ENCODE data around the gene OR52N1. TPM values are rescaled to one million over a fixed set of nuclear protein-coding genes. Genes with fewer than 3 reads are reported as not detected.

The OR52N1 gene
- total and polyA plus RNA-seq, 9 of the 15 experiments (the other 6 are each of a cell fraction or from before 2014, with no cell fraction given) = not detected

GRCh38 chr11:5815534-5815933 lies 24.5 kb upstream of the OR52N1 start (continued):
- no peak for TF ChIP-seq BCLAF1 (IDR thresholded peaks at IDR 0.05; ENCODE audit: borderline replicate concordance in 1 of 2, control insufficient read depth in 1 of 2, low read depth in 2 of 2, low read length in 1 of 2)
- TF ChIP-seq KLF6 (CRISPR knock-in tag; IDR thresholded peaks at IDR 0.05; ENCODE audit: borderline replicate concordance) = no peak
- TF ChIP-seq HBP1 (CRISPR knock-in tag; IDR thresholded peaks at IDR 0.05) = no peak
- no peak for TF ChIP-seq SNRNP70 (optimal IDR thresholded peaks at IDR 0.05; ENCODE audit: low read depth, low read length)
- TF ChIP-seq SMARCA4 (IDR thresholded peaks at IDR 0.05) = peak; percentile 53; the same call in 1 of the 2 replicates
- TF ChIP-seq ZNF24 (IDR thresholded peaks at IDR 0.05) = peak; percentile 15; the same call in 1 of the 2 replicates
- TF ChIP-seq ZNF780A (CRISPR knock-in tag; IDR thresholded peaks at IDR 0.05) = no peak
- peak; percentile 56; the same call in 1 of the 2 replicates for TF ChIP-seq MAFG (tag; conservative IDR thresholded peaks at IDR 0.05)
- no peak; the same call in none of the 2 replicates for TF ChIP-seq EP400 (IDR thresholded peaks at IDR 0.05)
- TF ChIP-seq TRIM24 (IDR thresholded peaks at IDR 0.05) = peak; percentile 89 to 94
- TF ChIP-seq ZNF280B (CRISPR knock-in tag; IDR thresholded peaks at IDR 0.05) = no peak
- peak; percentile 29; the same call in 1 of the 2 replicates for TF ChIP-seq GATAD2B (IDR thresholded peaks at IDR 0.05; ENCODE audit: borderline replicate concordance)
- TF ChIP-seq CXXC5 (CRISPR knock-in tag; IDR thresholded peaks at IDR 0.05) = peak; percentile 40
- no peak for TF ChIP-seq ZNF217 (CRISPR knock-in tag; IDR thresholded peaks at IDR 0.05)
- no peak for TF ChIP-seq ZNF79 (CRISPR knock-in tag; IDR thresholded peaks at IDR 0.05; ENCODE audit: low read depth)
- TF ChIP-seq CBFA2T3 (IDR thresholded peaks at IDR 0.05) = no peak
- no peak for TF ChIP-seq RFX7 (CRISPR knock-in tag; IDR thresholded peaks at IDR 0.05)
- peak; percentile 54; the same call in 1 of the 2 replicates for TF ChIP-seq JUND (IDR thresholded peaks at IDR 0.05; ENCODE audit: borderline replicate concordance, low read depth, low read length)
- 0 out of 3 replicates have a peak, but pooled peaks have one; percentile 64 for TF ChIP-seq JUND (tag; IDR thresholded peaks at IDR 0.05; ENCODE audit: borderline replicate concordance, low read depth, low read length)
- TF ChIP-seq NR0B1 (IDR thresholded peaks at IDR 0.05; ENCODE audit: partially characterized antibody) = no peak
- no peak for TF ChIP-seq MTA3 (IDR thresholded peaks at IDR 0.05; ENCODE audit: borderline replicate concordance)
- no peak for TF ChIP-seq ZBTB43 (CRISPR knock-in tag; IDR thresholded peaks at IDR 0.05)
